ENCODE data around the gene BTBD9. TPM values are rescaled to one million over a fixed set of nuclear protein-coding genes. Genes with fewer than 3 reads are reported as not detected.

Gene BTBD9
- total RNA-seq, 1 donor from 2014 or later = 23.0 TPM

DNA sequence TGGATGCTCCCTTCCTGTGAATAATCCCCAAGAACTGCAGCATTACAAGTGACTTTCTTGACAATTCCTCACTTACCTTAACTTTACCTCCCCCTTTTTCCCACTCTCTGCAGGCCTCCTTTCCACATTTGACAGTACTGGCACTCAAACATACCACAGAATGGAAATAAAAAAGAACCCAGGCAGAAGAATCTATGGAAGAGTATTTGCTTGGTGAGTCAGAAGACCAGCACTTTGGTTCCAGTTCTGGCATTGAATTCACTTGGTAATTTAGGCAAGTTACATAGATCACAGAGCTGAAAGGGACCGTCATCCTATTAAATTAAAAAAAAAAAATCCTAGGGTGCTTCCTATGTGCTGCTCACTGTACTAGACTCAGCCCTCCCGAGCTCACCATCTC lies 55.0 kb downstream of the BTBD9 start:
- Mint-ChIP-seq H3K4me1 (no peaks in the 10 kb centered on the region), H3K36me3 (peaks cover 6% of the 10 kb centered on the region), H3K4me3 (no peak overlapping the region), H3K27ac (no peak overlapping the region), H3K27me3 (ENCODE audit: low read depth) (no peaks in the 10 kb centered on the region), H3K9me3 (no peaks in the 10 kb centered on the region)
- TF ChIP-seq, protein P1, sequence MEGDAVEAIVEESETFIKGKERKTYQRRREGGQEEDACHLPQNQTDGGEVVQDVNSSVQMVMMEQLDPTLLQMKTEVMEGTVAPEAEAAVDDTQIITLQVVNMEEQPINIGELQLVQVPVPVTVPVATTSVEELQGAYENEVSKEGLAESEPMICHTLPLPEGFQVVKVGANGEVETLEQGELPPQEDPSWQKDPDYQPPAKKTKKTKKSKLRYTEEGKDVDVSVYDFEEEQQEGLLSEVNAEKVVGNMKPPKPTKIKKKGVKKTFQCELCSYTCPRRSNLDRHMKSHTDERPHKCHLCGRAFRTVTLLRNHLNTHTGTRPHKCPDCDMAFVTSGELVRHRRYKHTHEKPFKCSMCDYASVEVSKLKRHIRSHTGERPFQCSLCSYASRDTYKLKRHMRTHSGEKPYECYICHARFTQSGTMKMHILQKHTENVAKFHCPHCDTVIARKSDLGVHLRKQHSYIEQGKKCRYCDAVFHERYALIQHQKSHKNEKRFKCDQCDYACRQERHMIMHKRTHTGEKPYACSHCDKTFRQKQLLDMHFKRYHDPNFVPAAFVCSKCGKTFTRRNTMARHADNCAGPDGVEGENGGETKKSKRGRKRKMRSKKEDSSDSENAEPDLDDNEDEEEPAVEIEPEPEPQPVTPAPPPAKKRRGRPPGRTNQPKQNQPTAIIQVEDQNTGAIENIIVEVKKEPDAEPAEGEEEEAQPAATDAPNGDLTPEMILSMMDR (IDR thresholded peaks at IDR 0.05; ENCODE audit: unreplicated experiment) = no peak
- no peak for DNase-seq (ENCODE audit: low spot score in 2 of 2, unreplicated experiment in 2 of 2)

DNA sequence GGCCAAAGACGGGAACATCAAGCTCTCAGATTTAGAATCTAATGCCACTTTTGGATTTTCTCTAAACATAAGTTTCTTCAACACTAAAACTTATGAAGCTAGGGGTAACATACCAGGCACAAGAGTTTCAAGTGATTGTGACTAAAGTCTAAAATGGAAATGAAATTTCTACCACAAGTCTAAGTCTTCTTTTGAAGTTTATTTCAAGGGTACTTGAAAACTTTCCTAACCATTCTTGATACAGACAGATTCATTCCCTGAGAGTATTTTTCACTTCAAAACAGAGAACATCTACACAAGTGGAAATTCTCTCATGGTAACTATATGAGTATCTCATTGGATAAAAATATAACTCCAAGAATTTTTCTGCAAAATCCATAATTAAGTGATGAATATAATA lies 56.2 kb downstream of the BTBD9 start:
- H3K27ac Mint-ChIP-seq = no peak overlapping the region

DNA sequence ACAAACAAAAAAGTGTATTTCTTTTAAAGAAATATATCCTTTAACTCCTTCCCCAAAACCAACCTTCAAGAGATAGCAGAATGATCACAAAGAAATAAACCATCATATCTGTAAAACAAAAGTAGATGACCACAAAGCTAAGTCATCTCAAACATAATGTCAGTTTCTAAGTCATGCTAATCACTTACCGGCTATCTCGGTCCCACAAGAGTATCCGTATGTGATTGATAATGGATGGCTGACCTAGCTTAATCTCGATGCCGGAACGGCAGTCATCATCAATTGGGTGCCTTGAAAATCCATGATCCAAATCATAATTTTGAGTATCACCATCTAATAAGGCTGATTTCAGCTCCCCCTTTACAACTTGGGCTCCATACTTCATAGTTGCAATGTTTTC lies 59.7 kb downstream of the BTBD9 start:
- H3K4me1 Mint-ChIP-seq = peaks cover 9% of the 10 kb centered on the region
- H3K4me3 Mint-ChIP-seq = no peak overlapping the region
- H3K36me3 Mint-ChIP-seq = peaks cover 12% of the 10 kb centered on the region
- H3K27ac Mint-ChIP-seq = no peak overlapping the region
- TF ChIP-seq, protein P1 (IDR thresholded peaks at IDR 0.05; ENCODE audit: unreplicated experiment) = no peak
- H3K9me3 Mint-ChIP-seq = no peaks in the 10 kb centered on the region
- H3K27me3 Mint-ChIP-seq (ENCODE audit: low read depth) = no peaks in the 10 kb centered on the region
- no peak for DNase-seq (ENCODE audit: low spot score in 2 of 2, unreplicated experiment in 2 of 2)

More for the DNA sequence above, 56.2 kb downstream of the BTBD9 start:
- TF ChIP-seq, protein P1 (IDR thresholded peaks at IDR 0.05; ENCODE audit: unreplicated experiment) = no peak
- no peak for DNase-seq (ENCODE audit: low spot score in 2 of 2, unreplicated experiment in 2 of 2)
- no peaks in the 10 kb centered on the region for H3K27me3 Mint-ChIP-seq (ENCODE audit: low read depth)
- no peaks in the 10 kb centered on the region for H3K9me3 Mint-ChIP-seq
- H3K4me1 Mint-ChIP-seq = peaks cover 1% of the 10 kb centered on the region
- peaks cover 8% of the 10 kb centered on the region for H3K36me3 Mint-ChIP-seq
- no peak overlapping the region for H3K4me3 Mint-ChIP-seq

DNA sequence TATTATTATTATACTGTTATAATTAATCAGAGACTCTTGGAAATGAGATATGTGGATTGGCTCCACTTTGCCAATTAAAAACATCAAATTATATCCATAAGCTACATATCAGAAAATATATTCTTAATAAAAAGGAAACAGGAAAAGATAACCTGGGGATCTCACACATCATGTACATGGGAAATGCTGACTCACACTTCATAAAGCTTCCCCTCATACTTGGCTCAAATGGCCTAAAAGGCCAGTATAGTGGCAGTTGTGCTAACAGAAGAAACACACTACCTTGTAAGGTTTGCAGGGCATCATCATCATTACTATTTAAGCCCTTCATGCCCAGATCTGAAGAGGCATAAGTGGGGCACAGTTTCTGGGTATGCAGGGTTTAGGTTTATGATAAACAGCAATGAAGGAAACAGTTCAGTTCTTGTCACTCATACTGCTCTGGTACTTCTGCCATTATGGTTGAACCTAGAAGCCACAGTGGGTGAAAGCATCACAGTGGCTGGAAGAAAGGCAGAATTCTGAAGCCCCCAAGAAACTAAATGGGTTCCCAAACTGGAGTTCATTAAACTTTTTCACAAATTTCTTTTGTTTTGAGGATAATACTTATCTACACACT lies 60.6 kb downstream of the BTBD9 start:
- Mint-ChIP-seq H3K9me3 (peaks cover 5% of the 10 kb centered on the region), H3K27ac (no peak overlapping the region)
- no peak for DNase-seq (ENCODE audit: low spot score in 2 of 2, unreplicated experiment in 2 of 2)

DNA sequence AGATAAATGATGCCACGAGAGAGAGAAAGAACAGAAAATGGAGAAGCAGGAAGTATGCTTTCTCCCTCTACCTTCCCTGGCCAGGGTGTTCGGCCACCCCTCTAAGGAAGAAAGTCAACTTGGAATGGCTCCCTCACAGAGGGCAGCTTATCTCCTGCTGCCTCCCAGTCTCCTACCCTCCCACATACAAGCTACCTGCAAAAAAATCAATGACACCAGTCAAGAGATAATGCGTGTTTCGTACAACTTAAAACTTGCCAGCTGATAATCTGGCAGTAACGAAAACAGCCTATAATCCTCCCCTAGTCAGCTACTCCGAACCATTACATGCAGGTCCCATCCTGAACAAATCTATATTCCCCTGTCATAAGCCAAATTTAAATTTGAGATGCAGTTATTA lies 61.7 kb downstream of the BTBD9 start:
- H3K4me1 Mint-ChIP-seq = peaks cover 9% of the 10 kb centered on the region
- no peak overlapping the region for H3K27ac Mint-ChIP-seq
- TF ChIP-seq, protein P1 (IDR thresholded peaks at IDR 0.05; ENCODE audit: unreplicated experiment) = no peak
- peaks cover 5% of the 10 kb centered on the region for H3K9me3 Mint-ChIP-seq
- DNase-seq (ENCODE audit: low spot score in 2 of 2, unreplicated experiment in 2 of 2) = no peak
- H3K4me3 Mint-ChIP-seq = no peak overlapping the region
- H3K27me3 Mint-ChIP-seq (ENCODE audit: low read depth) = no peaks in the 10 kb centered on the region
- peaks cover 15% of the 10 kb centered on the region for H3K36me3 Mint-ChIP-seq

More for the DNA sequence above, 60.6 kb downstream of the BTBD9 start:
- TF ChIP-seq, protein P1 (IDR thresholded peaks at IDR 0.05; ENCODE audit: unreplicated experiment) = no peak
- H3K36me3 Mint-ChIP-seq = peaks cover 15% of the 10 kb centered on the region
- no peaks in the 10 kb centered on the region for H3K27me3 Mint-ChIP-seq (ENCODE audit: low read depth)
- H3K4me3 Mint-ChIP-seq = no peak overlapping the region
- peaks cover 9% of the 10 kb centered on the region for H3K4me1 Mint-ChIP-seq

Data from mesothelial cell of epicardium (in vitro differentiated cells).